Liver (tissue), 9 donors: ENCODE data around the gene CLK4. TPM values are rescaled to one million over a fixed set of nuclear protein-coding genes. Genes with fewer than 3 reads are reported as not detected.

ENCODE experiments used
- DNase-seq: peaks from one replicate; pipeline ENCODE4 v3.0.0-alpha.2; 2017; ENCODE audit warnings: low spot score
- H3K27ac ChIP-seq, 2 donors: one replicate each; pipeline ENCODE4 v1.7.0; 2013; ENCODE audit warnings: inconsistent platforms in 2 of 2, low read length in 2 of 2, control low read depth in 1 of 2, low read depth in 1 of 2, mild to moderate bottlenecking in 1 of 2
- H3K27me3 ChIP-seq, 4 donors: one replicate each; pipeline versions ENCODE4 v1.6.1 to v1.7.0; 2013; ENCODE audit warnings: low read length in 3 of 4, inconsistent platforms in 1 of 4, mild to moderate bottlenecking in 1 of 4, moderate library complexity in 1 of 4; ENCODE audit not compliant: control insufficient read depth in 4 of 4, insufficient read depth in 4 of 4
- H3K36me3 ChIP-seq, 4 donors: one replicate each; pipeline versions ENCODE4 v1.6.1 to v1.7.0; 2013; ENCODE audit warnings: low read length in 3 of 4, mild to moderate bottlenecking in 3 of 4, low read depth in 1 of 4, moderate library complexity in 1 of 4; ENCODE audit not compliant: control insufficient read depth in 4 of 4, insufficient read depth in 3 of 4
- H3K4me1 ChIP-seq, 4 donors: one replicate each; pipeline versions ENCODE4 v1.6.1 to v1.7.0; 2013; ENCODE audit warnings: low read length in 3 of 4, mild to moderate bottlenecking in 3 of 4, moderate library complexity in 1 of 4; ENCODE audit not compliant: control insufficient read depth in 4 of 4, insufficient read depth in 4 of 4
- H3K4me3 ChIP-seq, 3 donors: one replicate each; pipeline versions ENCODE4 v1.6.1 to v1.7.0; 2013; ENCODE audit warnings: low read length in 3 of 3, control low read depth in 1 of 3, low read depth in 1 of 3, mild to moderate bottlenecking in 1 of 3
- H3K9ac ChIP-seq, 2 donors: one replicate each; pipeline ENCODE4 v1.7.0; 2013; ENCODE audit warnings: low read length in 2 of 2, mild to moderate bottlenecking in 2 of 2, moderate library complexity in 2 of 2, control low read depth in 1 of 2, low read depth in 1 of 2
- H3K9me3 ChIP-seq, 4 donors: one replicate each; pipeline versions ENCODE4 v1.6.1 to v1.7.0; 2013; ENCODE audit warnings: low read length in 3 of 4; ENCODE audit not compliant: control insufficient read depth in 4 of 4
- ATF3 ChIP-seq: IDR thresholded peaks from 2 replicates; pipeline ENCODE4 v1.6.1; 2016; ENCODE audit warnings: antibody characterized with exemption
- CTCF ChIP-seq: fragments of 150-350 bp; IDR thresholded peaks from 2 replicates; pipeline ENCODE4 v1.5.1; 2017; ENCODE audit warnings: improper control_type of control experiment, low read depth, low read length; ENCODE audit not compliant: missing input control
- EGR1 ChIP-seq, 2 donors: IDR thresholded peaks; 2 replicates each; pipeline ENCODE4 v1.6.1; 2016 to 2018; ENCODE audit warnings: antibody characterized with exemption in 2 of 2, low read depth in 2 of 2
- FOXA2 ChIP-seq: IDR thresholded peaks from 2 replicates; pipeline ENCODE4 v1.6.1; 2016; ENCODE audit warnings: antibody characterized with exemption
- GABPA ChIP-seq, 2 donors: IDR thresholded peaks in 1 of 2; conservative IDR thresholded peaks in 1 of 2; 2 replicates each; pipeline ENCODE4 v1.6.1; 2016; ENCODE audit warnings: antibody characterized with exemption in 2 of 2, mild to moderate bottlenecking in 1 of 2, moderate library complexity in 1 of 2
- HNF4A ChIP-seq, 2 donors: conservative IDR thresholded peaks; 2 replicates each; pipeline ENCODE4 v1.6.1; 2016; ENCODE audit warnings: antibody characterized with exemption in 2 of 2, mild to moderate bottlenecking in 2 of 2
- HNF4G ChIP-seq: IDR thresholded peaks from 2 replicates; pipeline ENCODE4 v1.6.1; 2016; ENCODE audit warnings: antibody characterized with exemption
- JUND ChIP-seq, 2 donors: IDR thresholded peaks; 2 replicates each; pipeline ENCODE4 v1.6.1; 2016; ENCODE audit warnings: antibody characterized with exemption in 2 of 2
- MAX ChIP-seq: IDR thresholded peaks from 2 replicates; pipeline ENCODE4 v1.6.1; 2016; ENCODE audit warnings: antibody characterized with exemption
- NR2F2 ChIP-seq: IDR thresholded peaks from 2 replicates; pipeline ENCODE4 v1.6.1; 2016; ENCODE audit warnings: antibody characterized with exemption
- RAD21 ChIP-seq, 2 donors: IDR thresholded peaks; 2 replicates each; pipeline ENCODE4 v1.6.1; 2016; ENCODE audit warnings: antibody characterized with exemption in 2 of 2, mild to moderate bottlenecking in 2 of 2
- REST ChIP-seq: IDR thresholded peaks from 2 replicates; pipeline ENCODE4 v1.6.1; 2016; ENCODE audit warnings: antibody characterized with exemption, mild to moderate bottlenecking
- RXRA ChIP-seq, 2 donors: IDR thresholded peaks; 2 replicates each; pipeline ENCODE4 v1.6.1; 2017 to 2018; ENCODE audit warnings: antibody characterized with exemption in 2 of 2, mild to moderate bottlenecking in 1 of 2
- SP1 ChIP-seq: IDR thresholded peaks from 2 replicates; pipeline ENCODE4 v1.6.1; 2018; ENCODE audit warnings: antibody characterized with exemption, mild to moderate bottlenecking
- TAF1 ChIP-seq: conservative IDR thresholded peaks from 2 replicates; pipeline ENCODE4 v1.6.1; 2016; ENCODE audit warnings: antibody characterized with exemption, mild to moderate bottlenecking
- YY1 ChIP-seq: IDR thresholded peaks from 2 replicates; pipeline ENCODE4 v1.6.1; 2016; ENCODE audit warnings: antibody characterized with exemption, mild to moderate bottlenecking
- ZBTB33 ChIP-seq: IDR thresholded peaks from 2 replicates; pipeline ENCODE4 v1.6.1; 2016; ENCODE audit warnings: antibody characterized with exemption
- WGBS: extraction: QIAGEN DNeasy Blood & Tissue Kit; methylation state at CpG from one replicate; pipeline ENCODE4 v1.1.7; 2013; 5-methylcytosine and 5-hydroxymethylcytosine counted together
- polyA plus RNA-seq, 2 donors: library from polyadenylated mRNA; stranded (reverse) in 1 of 2; unstranded in 1 of 2; fragments of 200-250 nt in 1 of 2; fragments of >200 nt in 1 of 2; fragmentation: Nextera tagmentation in 1 of 2; extraction: Ambion mirVana in 1 of 2; gene quantifications; one replicate each; pipeline versions ENCODE4 v1.2.1 to v1.2.3, GENCODE V29; 2013 to 2015
- total RNA-seq, 2 donors: library from RNA; depleted of rRNA; stranded (reverse); fragments of >200 nt; gene quantifications; one replicate each; pipeline ENCODE4 v1.2.3, GENCODE V29; 2014
- donor health status: healthy.
- donor health status: healthy.
- donor health status: healthy.
- donor health status: healthy.
- donor health status: healthy.

Gene CLK4
- total and polyA plus RNA-seq, 4 donors = 5.0 to 28.2 (median 21.9) TPM

- Histone ChIP-seq H3K4me1 (no peaks in the 10 kb centered on the region), H3K4me3 (no peak overlapping the region), H3K27me3 (peaks cover 0 to 3% (median 0%) of the 10 kb centered on the region in 4 donors), H3K9ac (no peak overlapping the region), H3K27ac (no peak overlapping the region), H3K9me3 (no peaks in the 10 kb centered on the region), H3K36me3 (no peaks in the 10 kb centered on the region)
- TF ChIP-seq FOXA2 = no peak
- no peak for TF ChIP-seq NR2F2
- no peak for TF ChIP-seq ZBTB33
- no peak for TF ChIP-seq RXRA (IDR thresholded peaks at IDR 0.05)
- no peak for TF ChIP-seq JUND (IDR thresholded peaks at IDR 0.05)
- TF ChIP-seq ATF3 = no peak
- no peak for TF ChIP-seq REST
- no peak for TF ChIP-seq CTCF
- no peak for TF ChIP-seq HNF4A (conservative IDR thresholded peaks at IDR 0.05)
- TF ChIP-seq HNF4G = no peak
- no peak for TF ChIP-seq MAX
- no peak for TF ChIP-seq GABPA (IDR thresholded peaks at IDR 0.05 in 1 of 2, conservative IDR thresholded peaks at IDR 0.05 in 1 of 2)
- DNase-seq = no peak
- WGBS = 52% methylated on average over 2 of the region's 2 CpGs
Measured at GRCh38 chr5:178569485-178569884, 57.4 kb downstream of the CLK4 start.

GRCh38 chr5:178564811-178565550 lies 61.9 kb downstream of the CLK4 start:
- Histone ChIP-seq H3K27ac (no peak overlapping the region), H3K36me3 (no peaks in the 10 kb centered on the region), H3K4me1 (no peaks in the 10 kb centered on the region), H3K4me3 (no peak overlapping the region), H3K9ac (no peak overlapping the region), H3K27me3 (peaks cover 0 to 4% (median 2%) of the 10 kb centered on the region in 4 donors), H3K9me3 (no peaks in the 10 kb centered on the region)
- DNase-seq = no peak
- WGBS = 36% methylated on average over 12 of the region's 12 CpGs
- no peak for TF ChIP-seq HNF4G
- no peak for TF ChIP-seq EGR1 (IDR thresholded peaks at IDR 0.05; ENCODE audit: low read depth in 2 of 2)
- TF ChIP-seq FOXA2 = no peak
- no peak for TF ChIP-seq CTCF
- TF ChIP-seq SP1 = no peak
- TF ChIP-seq HNF4A (conservative IDR thresholded peaks at IDR 0.05) = no peak
- TF ChIP-seq TAF1 = no peak
- TF ChIP-seq YY1 = no peak
- no peak for TF ChIP-seq REST
- no peak for TF ChIP-seq JUND (IDR thresholded peaks at IDR 0.05)
- no peak for TF ChIP-seq ATF3
- TF ChIP-seq RAD21 (IDR thresholded peaks at IDR 0.05) = no peak
